ENCODE results near the gene RNF212.

The RNF212 gene

DNA sequence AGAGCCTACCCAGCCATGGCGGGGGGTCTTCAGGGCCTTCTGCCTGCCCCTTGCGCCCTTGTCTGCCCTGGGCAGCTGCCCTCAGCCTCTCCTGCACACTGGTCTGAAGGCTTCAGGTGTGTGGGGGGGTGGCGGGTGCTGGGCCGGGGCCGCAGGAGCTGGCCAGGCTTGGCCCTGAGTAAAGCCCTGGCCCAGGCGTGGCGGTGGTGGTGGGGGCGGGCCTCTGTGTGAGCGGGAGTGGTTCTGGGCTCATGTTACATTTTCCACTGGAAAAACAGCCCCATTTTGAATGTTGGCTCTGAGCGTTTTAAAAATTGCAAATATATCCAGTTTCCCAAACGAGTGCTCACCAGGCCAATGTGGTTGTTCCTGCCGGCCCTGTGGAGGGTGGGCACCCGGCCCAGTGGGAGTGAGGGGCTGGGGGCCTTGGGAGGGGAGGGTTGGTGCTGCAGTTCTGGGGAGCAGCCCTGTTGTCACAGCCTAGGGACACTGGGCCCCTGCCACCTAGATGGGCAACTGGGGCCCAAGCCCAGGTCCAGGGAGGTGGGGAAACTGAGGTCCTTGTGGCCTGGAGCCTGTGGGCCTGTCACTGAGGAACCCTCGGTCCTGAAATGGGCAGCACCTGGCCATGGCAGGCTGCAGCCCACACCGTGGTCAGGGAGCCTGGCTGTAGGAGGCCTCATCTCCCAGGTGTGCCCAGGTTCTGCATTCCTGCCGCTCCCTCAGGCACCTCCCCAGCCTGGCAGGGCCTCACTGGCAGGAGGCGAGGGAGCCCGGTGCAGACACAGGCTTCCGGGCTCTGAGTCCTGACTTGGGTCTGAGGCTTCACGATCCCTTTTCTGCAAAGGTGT, 73.6 kb downstream of the RNF212 start:
- TF ChIP-seq, protein P1, sequence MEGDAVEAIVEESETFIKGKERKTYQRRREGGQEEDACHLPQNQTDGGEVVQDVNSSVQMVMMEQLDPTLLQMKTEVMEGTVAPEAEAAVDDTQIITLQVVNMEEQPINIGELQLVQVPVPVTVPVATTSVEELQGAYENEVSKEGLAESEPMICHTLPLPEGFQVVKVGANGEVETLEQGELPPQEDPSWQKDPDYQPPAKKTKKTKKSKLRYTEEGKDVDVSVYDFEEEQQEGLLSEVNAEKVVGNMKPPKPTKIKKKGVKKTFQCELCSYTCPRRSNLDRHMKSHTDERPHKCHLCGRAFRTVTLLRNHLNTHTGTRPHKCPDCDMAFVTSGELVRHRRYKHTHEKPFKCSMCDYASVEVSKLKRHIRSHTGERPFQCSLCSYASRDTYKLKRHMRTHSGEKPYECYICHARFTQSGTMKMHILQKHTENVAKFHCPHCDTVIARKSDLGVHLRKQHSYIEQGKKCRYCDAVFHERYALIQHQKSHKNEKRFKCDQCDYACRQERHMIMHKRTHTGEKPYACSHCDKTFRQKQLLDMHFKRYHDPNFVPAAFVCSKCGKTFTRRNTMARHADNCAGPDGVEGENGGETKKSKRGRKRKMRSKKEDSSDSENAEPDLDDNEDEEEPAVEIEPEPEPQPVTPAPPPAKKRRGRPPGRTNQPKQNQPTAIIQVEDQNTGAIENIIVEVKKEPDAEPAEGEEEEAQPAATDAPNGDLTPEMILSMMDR (IDR thresholded peaks at IDR 0.05; ENCODE audit: low read depth, low read length, missing control alignments): no peak
- DNase-seq (ENCODE audit: low read depth): no peak

DNA sequence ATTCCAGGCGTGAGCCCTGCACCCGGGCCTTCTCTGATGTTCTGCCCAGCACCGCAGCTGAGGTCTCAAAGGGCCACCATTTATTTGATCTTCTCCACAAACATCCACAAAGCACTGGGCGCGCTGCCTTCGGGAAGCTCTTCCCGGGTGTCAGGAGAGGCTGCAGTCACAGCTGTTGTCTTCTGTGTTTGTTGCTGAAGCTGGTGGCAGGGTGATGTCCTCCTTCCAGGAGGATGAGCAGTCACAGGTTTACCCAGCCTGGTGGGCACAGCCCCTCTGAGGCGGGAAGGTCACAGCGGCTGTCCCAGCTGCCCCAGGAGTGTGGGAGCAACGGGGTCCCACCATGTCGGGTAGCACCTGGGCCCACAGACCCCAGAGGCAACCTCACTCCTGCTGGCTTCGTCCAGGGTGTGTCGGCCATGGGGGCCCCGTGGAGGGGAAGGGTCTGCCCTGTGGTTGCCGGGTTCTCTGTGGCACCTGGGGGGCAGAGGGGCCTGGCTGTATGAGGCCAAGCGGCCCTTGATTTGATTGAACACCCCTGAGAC, 74.3 kb downstream of the RNF212 start:
- DNase-seq (ENCODE audit: low read depth): no peak
- TF ChIP-seq, protein P1 (IDR thresholded peaks at IDR 0.05; ENCODE audit: low read depth, low read length, missing control alignments): no peak
- no peak overlapping the region for H3K4me3 ChIP-seq (ENCODE audit: low read depth, low read length)

More for the DNA sequence above, 73.6 kb downstream of the RNF212 start:
- H3K4me3 ChIP-seq (ENCODE audit: low read depth, low read length): no peak overlapping the region

DNA sequence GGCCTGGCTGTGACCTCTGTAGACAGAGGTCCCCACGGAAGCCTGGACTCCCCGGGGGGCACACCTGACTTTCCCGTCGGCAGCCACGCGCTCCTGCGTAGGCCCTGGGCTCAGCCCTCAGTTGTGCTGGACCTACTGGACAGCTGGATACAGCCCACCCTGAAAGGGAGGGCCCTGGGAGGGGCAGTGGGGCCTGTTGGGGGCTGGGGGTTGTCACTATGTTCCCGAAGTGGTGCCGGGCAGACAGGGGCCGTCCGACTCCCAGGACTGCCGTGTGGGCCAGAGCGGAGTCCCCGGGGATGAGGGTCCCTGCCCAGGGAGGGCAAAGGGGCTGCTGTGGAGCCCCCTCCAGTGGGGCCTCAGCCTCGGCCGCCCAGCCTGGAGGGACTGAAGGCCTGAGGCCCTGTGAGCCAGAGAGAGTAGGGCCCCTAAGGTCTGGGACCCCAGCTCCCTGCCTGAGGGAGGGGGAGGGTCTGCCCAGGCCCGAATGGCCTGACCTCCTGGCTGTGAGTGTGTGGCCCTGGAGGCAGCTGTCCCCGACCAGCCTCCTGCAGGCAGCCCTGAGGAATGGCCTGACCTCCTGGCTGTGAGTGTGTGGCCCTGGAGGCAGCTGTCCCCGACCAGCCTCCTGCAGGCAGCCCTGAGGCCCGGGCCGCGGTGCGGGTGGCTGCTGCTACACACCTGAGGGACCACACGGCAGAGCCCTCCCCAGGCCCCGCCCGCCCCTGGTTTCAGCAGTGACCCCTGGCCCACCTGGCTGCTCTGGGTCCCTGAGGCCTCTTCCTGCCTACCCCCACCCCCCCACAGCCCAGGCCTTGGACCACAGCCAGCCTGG, 76.2 kb downstream of the RNF212 start:
- no peak overlapping the region for H3K4me3 ChIP-seq (ENCODE audit: low read depth, low read length)
- no peak for DNase-seq (ENCODE audit: low read depth)
- TF ChIP-seq, protein P1 (IDR thresholded peaks at IDR 0.05; ENCODE audit: low read depth, low read length, missing control alignments): no peak

DNA sequence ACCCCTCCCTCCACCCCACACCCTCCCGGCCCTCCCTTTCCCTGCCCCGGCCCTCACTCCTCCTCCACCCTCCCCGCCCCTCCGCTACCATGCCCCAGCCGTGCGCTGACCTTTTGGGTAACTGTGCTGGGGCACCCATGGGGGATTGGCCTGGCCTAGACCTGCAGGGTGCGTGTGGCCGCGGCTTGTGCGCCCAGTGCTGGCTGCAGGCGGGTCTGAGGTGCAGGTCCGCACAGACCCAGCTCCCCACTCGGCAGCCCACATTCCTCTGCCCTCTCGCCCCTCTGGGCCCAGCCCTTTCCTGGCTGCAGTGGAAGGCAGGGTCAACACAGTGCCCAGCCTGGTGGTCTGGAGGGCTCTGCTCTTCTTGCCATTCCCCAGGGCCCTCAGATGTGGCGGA, 77.3 kb downstream of the RNF212 start:
- DNase-seq (ENCODE audit: low read depth): no peak
- TF ChIP-seq, protein P1 (IDR thresholded peaks at IDR 0.05; ENCODE audit: low read depth, low read length, missing control alignments): no peak
- no peak overlapping the region for H3K4me3 ChIP-seq (ENCODE audit: low read depth, low read length)

DNA sequence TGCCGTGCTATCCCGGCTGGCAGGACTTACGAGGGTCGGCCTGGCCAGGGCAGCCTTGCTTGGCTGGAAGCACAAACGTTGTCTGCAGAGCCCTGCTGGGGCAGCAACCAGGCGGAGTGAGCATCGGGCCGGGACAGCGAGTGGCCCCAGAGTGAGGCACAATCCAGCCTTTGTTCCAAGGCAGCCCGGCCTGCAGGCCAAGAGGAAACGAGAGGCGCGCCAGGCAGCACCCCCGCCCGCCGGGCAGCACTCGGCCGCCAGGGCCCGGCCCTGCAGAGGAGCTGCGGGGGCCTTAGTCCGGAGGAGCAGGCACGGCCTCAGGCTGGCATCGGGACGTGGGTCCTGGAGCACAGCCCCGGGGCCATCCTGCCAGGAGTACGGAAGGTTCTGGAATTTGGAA, 77.9 kb downstream of the RNF212 start:
- no peak for DNase-seq (ENCODE audit: low read depth)
- TF ChIP-seq, protein P1 (IDR thresholded peaks at IDR 0.05; ENCODE audit: low read depth, low read length, missing control alignments): no peak
- no peak overlapping the region for H3K4me3 ChIP-seq (ENCODE audit: low read depth, low read length)

DNA sequence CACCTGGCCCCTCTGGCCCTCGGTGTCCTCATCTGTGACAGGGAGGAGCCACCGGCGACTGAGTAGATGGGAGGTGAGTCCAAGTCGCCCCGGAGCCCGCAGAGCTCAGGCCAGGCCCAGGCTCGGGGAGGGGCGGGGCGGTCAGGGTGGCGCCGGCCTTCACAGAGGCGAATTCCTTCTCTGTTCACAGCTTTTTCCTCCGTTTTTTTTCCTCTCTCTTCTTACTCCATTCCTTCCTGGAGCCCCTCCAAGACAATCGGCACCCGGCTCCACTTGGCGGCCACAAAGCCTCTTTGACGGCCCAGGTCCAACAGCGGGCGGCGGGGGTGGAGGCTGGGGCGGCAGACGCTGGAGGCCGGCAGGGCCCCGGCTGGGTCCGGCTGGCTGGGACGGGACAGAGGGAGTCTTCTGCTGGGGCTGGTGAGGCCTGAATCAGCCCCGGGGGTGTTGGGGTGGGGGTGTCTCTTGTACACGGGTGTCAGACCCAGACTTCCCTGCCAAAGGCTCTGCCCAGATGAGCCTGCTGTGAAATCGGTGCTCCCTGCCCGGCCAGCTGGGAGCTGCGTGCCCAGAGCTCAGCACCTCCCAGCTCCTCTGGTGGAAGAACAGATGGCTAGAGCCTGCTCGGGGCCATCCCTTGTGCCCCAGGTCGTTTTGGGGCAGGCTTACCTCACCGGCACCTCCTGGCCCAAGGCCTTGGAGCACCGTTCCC, 79.4 kb downstream of the RNF212 start:
- no peak overlapping the region for H3K4me3 ChIP-seq (ENCODE audit: low read depth, low read length)
- TF ChIP-seq, protein P1 (IDR thresholded peaks at IDR 0.05; ENCODE audit: low read depth, low read length, missing control alignments): no peak
- DNase-seq (ENCODE audit: low read depth): no peak
